GM12878 (cell line): ENCODE results near the gene WDFY3.

Experiments
- CHD2 ChIP-seq: IDR thresholded peaks from 2 replicates; pipeline ENCODE4 v1.6.1; 2011; ENCODE audit warnings: low read depth, low read length, improper control_type of control experiment, borderline replicate concordance
- CHD4 ChIP-seq: fragments of 200-600 bp; sonication (generic); IDR thresholded peaks from 2 replicates; pipeline ENCODE4 v1.6.1; 2016; ENCODE audit warnings: mild to moderate bottlenecking
- CREB1 ChIP-seq: IDR thresholded peaks from 2 replicates; pipeline ENCODE4 v1.6.1; 2012; ENCODE audit warnings: low read depth, mild to moderate bottlenecking, inconsistent platforms
- JUNB ChIP-seq: IDR thresholded peaks from 2 replicates; pipeline ENCODE4 v1.6.1; 2016; ENCODE audit warnings: antibody characterized with exemption, mild to moderate bottlenecking
- POLR2A ChIP-seq: IDR thresholded peaks from 2 replicates; pipeline ENCODE4 v1.6.1; 2011; ENCODE audit warnings: low read depth, mild to moderate bottlenecking, low read length
- TF ChIP-seq, protein P1 (sequence below): IDR thresholded peaks from 2 replicates; pipeline ENCODE4 v1.6.1; 2012; ENCODE audit warnings: mild to moderate bottlenecking, low read depth, low read length
- TF ChIP-seq, protein P2 (sequence below), 3 experiments: IDR thresholded peaks in 2 of 3; conservative IDR thresholded peaks in 1 of 3; 2 replicates each; pipeline ENCODE4 v1.5.1; 2011; ENCODE audit warnings: low read depth in 3 of 3, low read length in 3 of 3, mild to moderate bottlenecking in 3 of 3, control low read depth in 2 of 3, moderate library complexity in 2 of 3, inconsistent platforms in 1 of 3, mixed read lengths in 1 of 3; ENCODE audit not compliant: control insufficient read depth in 2 of 3, insufficient read depth in 1 of 3; ENCODE audit errors: extremely low read depth in 1 of 3

DNA sequence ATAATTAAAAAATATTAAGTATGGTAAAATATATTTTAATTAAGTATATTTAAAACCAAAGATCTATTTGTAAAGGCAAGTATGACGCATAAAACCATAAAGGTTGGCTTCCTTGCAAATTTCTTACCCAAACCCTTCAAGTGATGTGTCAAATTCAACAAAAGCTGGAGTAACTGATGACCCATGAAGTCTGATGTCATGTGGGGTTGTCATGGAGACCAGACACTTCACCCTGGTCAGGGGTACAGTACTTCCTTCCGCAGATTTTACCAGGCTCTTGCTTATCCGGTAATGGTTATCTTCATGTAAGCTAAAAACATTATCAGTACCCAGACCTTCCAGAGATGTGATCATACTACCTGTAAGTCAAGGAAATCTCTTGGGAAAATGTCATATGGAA, 170.1 kb downstream of the WDFY3 start:
- no peak for TF ChIP-seq CREB1
- TF ChIP-seq, protein P1, sequence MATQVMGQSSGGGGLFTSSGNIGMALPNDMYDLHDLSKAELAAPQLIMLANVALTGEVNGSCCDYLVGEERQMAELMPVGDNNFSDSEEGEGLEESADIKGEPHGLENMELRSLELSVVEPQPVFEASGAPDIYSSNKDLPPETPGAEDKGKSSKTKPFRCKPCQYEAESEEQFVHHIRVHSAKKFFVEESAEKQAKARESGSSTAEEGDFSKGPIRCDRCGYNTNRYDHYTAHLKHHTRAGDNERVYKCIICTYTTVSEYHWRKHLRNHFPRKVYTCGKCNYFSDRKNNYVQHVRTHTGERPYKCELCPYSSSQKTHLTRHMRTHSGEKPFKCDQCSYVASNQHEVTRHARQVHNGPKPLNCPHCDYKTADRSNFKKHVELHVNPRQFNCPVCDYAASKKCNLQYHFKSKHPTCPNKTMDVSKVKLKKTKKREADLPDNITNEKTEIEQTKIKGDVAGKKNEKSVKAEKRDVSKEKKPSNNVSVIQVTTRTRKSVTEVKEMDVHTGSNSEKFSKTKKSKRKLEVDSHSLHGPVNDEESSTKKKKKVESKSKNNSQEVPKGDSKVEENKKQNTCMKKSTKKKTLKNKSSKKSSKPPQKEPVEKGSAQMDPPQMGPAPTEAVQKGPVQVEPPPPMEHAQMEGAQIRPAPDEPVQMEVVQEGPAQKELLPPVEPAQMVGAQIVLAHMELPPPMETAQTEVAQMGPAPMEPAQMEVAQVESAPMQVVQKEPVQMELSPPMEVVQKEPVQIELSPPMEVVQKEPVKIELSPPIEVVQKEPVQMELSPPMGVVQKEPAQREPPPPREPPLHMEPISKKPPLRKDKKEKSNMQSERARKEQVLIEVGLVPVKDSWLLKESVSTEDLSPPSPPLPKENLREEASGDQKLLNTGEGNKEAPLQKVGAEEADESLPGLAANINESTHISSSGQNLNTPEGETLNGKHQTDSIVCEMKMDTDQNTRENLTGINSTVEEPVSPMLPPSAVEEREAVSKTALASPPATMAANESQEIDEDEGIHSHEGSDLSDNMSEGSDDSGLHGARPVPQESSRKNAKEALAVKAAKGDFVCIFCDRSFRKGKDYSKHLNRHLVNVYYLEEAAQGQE: no peak
- TF ChIP-seq POLR2A: no peak
- TF ChIP-seq, protein P2, sequence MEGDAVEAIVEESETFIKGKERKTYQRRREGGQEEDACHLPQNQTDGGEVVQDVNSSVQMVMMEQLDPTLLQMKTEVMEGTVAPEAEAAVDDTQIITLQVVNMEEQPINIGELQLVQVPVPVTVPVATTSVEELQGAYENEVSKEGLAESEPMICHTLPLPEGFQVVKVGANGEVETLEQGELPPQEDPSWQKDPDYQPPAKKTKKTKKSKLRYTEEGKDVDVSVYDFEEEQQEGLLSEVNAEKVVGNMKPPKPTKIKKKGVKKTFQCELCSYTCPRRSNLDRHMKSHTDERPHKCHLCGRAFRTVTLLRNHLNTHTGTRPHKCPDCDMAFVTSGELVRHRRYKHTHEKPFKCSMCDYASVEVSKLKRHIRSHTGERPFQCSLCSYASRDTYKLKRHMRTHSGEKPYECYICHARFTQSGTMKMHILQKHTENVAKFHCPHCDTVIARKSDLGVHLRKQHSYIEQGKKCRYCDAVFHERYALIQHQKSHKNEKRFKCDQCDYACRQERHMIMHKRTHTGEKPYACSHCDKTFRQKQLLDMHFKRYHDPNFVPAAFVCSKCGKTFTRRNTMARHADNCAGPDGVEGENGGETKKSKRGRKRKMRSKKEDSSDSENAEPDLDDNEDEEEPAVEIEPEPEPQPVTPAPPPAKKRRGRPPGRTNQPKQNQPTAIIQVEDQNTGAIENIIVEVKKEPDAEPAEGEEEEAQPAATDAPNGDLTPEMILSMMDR (IDR thresholded peaks at IDR 0.05 in 2 of 3, conservative IDR thresholded peaks at IDR 0.05 in 1 of 3; ENCODE audit: control insufficient read depth in 2 of 3, extremely low read depth in 1 of 3, insufficient read depth in 1 of 3, low read depth in 3 of 3, low read length in 3 of 3): no peak
- no peak for TF ChIP-seq CHD4
- no peak for TF ChIP-seq JUNB
- TF ChIP-seq CHD2: no peak
